Stimulated activated effector memory CD8-positive, alpha-beta T cell treated with anti-CD3 and anti-CD28 coated beads, Interleukin-12 subunit alpha, Interleukin-12 subunit beta, amount 100 ng/mL, for 72 hours (primary cell): ENCODE data around the gene TRIM71.
"Not testable (repeated sequence)": the region's sequence is repeated elsewhere in the genome, so short reads cannot be mapped to it uniquely, and the experiment has no call there.

Experiments used
- ATAC-seq: fragments of 150-1000 bp; cut with Tn5 transposase; 2 replicates; pipeline ENCODE4 v1.10.0; 2021
- DNase-seq, 2 donors: peaks; one replicate each; pipeline ENCODE4 v3.0.0; 2021 to 2022; ENCODE audit warnings: low spot score in 2 of 2
- H3K27ac Mint-ChIP-seq: one replicate; pipeline ENCODE4 v1.8.0; 2022; ENCODE audit warnings: mild to moderate bottlenecking, mixed read lengths
- H3K36me3 Mint-ChIP-seq: one replicate; pipeline ENCODE4 v1.8.0; 2022; ENCODE audit warnings: mild to moderate bottlenecking, mixed read lengths
- H3K4me1 Mint-ChIP-seq: one replicate; pipeline ENCODE4 v1.8.0; 2022; ENCODE audit warnings: mixed read lengths
- H3K4me3 Mint-ChIP-seq: one replicate; pipeline ENCODE4 v1.8.0; 2022; ENCODE audit warnings: mild to moderate bottlenecking, mixed read lengths
- H3K9me3 Mint-ChIP-seq: one replicate; pipeline ENCODE4 v1.8.0; 2022; ENCODE audit warnings: mixed read lengths

The TRIM71 gene

DNA sequence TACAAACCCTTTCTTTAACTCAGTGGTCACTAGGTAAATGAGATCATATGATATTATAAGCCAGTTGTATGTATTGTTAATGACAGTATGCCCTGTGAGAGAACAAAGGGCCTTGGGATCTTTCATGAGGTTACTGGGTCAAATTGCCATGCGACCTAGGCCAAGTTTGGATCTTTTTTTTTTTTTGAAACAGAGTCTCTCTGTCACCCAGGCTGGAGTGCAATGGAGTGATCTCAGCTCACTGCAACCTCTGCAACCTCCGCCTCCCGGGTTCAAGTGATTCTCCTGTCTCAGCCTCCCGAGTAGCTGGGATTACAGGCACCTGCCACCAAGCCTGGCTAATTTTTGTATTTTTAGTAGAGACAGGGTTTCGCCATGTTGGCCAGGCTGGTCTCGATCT lies 27.7 kb downstream of the TRIM71 start:
- H3K4me1 Mint-ChIP-seq, H3K36me3 Mint-ChIP-seq, DNase-seq, H3K27ac Mint-ChIP-seq, H3K4me3 Mint-ChIP-seq, H3K9me3 Mint-ChIP-seq, ATAC-seq: not testable (repeated sequence)

DNA sequence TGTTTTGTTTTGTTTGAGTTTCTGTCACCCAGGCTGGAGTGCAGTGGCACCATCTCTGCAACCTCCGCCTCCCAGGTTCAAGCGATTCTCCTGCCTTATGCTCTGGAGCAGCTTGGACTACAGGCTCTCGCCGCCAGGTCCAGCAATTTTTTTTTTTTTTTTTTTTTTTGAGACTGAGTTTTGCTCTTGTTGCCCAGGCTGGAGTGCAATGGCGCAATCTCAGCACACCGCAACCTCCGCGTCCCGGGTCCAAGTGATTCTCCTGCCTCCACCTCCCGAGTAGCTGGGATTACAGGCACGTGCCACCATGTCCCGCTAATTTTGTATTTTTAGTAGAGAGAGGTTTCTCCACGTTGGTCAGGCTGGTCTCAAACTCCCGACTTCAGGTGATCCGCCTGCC lies 29.2 kb downstream of the TRIM71 start:
- not testable (repeated sequence) for DNase-seq, H3K9me3 Mint-ChIP-seq, H3K36me3 Mint-ChIP-seq, ATAC-seq, H3K4me1 Mint-ChIP-seq, H3K27ac Mint-ChIP-seq, H3K4me3 Mint-ChIP-seq

DNA sequence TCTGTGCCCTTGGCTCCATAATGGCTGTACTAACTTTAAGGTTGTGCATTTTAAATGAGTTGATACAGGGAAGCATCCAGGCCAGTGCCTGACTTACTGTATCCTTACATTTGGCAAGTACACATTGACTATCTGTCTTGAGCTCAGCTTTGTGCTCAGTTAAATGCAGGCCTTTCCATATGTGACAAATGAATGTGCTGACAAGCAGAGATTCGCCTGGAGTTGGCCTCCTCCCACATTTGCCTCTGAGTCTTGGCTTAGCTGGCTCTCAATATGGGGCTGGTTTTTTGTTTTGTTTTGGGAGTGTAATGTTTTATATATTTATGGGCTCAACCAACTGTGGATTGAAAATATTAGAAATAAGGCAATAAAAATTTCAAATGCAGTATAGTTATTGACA lies 29.7 kb downstream of the TRIM71 start:
- ATAC-seq = no peak
- Mint-ChIP-seq H3K4me3 (no peak overlapping the region), H3K4me1 (peaks cover 4% of the 10 kb centered on the region), H3K27ac (no peak overlapping the region), H3K9me3 (no peaks in the 10 kb centered on the region), H3K36me3 (no peaks in the 10 kb centered on the region)
- DNase-seq = no peak

DNA sequence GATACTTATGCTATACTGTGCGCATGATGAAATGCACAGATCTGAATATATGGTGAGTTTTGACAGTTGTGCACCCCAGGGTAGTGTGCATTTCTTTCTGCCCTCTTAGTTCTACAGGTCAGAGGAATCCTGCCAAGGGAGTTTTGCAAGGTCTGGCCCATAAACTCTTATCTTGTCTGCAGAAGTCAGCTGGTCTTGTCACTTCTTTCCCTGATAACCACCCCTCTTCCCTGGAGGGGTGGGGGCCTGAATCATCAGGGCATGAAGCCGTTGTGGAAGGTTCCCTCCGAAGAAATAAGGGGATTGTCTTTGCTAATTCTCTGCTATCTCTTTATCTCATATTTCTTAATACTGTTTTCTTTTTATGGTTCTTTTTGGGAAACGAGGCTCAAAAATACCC lies 30.4 kb downstream of the TRIM71 start:
- H3K9me3 Mint-ChIP-seq = no peaks in the 10 kb centered on the region
- no peak overlapping the region for H3K27ac Mint-ChIP-seq
- H3K36me3 Mint-ChIP-seq = no peaks in the 10 kb centered on the region
- no peak for ATAC-seq
- no peaks in the 10 kb centered on the region for H3K4me1 Mint-ChIP-seq
- DNase-seq = no peak
- H3K4me3 Mint-ChIP-seq = no peak overlapping the region

DNA sequence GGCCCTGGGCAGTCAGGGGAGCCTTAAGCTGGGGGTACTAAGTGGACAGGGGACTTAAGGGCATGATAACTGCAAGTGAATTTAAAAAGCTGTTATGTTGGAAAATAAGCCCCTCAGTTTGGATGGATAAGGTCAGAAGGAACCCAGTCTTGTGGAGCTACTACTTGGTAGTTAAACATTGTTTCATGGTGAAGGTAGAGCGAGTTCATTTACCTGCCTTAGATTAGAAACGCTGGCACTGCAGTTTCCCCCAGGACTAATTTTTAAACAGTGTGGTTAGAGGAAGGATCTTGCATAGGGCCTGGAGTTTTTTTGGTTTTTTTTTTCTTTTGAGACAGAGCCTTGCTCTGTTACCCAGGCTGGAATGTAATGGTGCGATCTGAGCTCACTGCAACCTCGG lies 31.2 kb downstream of the TRIM71 start:
- H3K4me1 Mint-ChIP-seq = no peaks in the 10 kb centered on the region
- H3K27ac Mint-ChIP-seq = no peak overlapping the region
- H3K9me3 Mint-ChIP-seq = no peaks in the 10 kb centered on the region
- no peak for ATAC-seq
- no peak overlapping the region for H3K4me3 Mint-ChIP-seq
- H3K36me3 Mint-ChIP-seq = no peaks in the 10 kb centered on the region
- no peak for DNase-seq

DNA sequence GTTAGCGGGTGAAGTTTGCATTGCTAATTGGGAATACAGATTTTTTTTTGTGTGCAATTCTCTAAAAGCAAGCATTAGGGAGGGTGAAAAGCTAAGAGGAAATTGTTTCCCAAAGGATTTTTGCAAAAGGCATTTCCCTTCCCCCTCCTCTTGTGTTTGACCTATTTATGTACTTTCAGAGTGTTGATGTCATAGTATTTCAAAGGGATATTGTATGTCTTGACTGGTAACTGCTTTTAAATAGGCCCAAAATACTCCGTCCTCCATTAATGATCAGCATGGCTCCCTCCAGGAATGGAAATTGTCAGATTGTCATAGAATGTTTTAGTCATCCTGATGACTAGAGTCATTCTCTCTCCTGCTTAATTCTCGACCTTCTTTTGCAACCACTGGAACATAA lies 32.4 kb downstream of the TRIM71 start:
- no peak overlapping the region for H3K27ac Mint-ChIP-seq
- no peak for DNase-seq
- H3K36me3 Mint-ChIP-seq = no peaks in the 10 kb centered on the region
- no peak for ATAC-seq
- H3K4me1 Mint-ChIP-seq = no peaks in the 10 kb centered on the region
- no peaks in the 10 kb centered on the region for H3K9me3 Mint-ChIP-seq
- no peak overlapping the region for H3K4me3 Mint-ChIP-seq

DNA sequence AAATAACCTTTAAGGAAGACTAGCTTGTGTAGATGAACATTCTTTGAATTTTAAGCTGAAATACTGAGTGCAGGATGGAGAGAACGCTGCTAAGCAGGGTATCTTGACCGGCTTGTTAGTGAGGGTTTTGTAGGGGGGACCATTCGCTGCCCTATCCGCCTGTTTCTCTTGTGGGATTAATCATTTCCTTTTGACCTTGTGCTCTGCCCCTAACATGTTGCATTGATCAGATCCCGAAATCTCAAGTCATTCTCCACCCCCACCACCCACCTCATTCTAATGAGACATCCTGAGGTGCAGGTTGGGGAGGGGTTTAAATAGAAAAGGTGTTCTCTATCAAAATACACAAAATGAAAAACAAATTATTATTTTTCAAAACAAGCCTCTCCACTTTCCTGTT lies 32.8 kb downstream of the TRIM71 start:
- no peak for DNase-seq
- no peaks in the 10 kb centered on the region for H3K4me1 Mint-ChIP-seq
- H3K36me3 Mint-ChIP-seq = no peaks in the 10 kb centered on the region
- ATAC-seq = no peak
- no peak overlapping the region for H3K27ac Mint-ChIP-seq
- no peaks in the 10 kb centered on the region for H3K9me3 Mint-ChIP-seq
- H3K4me3 Mint-ChIP-seq = no peak overlapping the region

DNA sequence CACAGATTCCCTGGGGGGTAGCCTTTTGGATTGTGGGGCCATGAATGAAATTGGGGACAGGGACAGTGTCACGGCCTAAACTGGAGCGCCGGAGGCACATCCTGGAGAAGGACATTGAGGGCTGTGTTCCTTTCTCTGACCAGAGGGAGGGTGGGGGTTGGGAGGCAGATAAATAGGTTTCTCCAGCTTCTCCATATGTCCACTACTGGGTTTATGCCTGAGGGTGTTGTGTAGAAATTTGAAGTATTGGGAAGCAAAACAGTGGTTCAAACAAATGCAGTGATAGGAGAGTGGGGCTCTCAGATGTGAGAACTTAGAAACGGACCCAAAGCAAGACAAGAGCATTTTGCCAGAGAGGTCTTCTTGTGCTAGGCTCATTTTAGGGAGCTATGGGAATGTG lies 34.3 kb downstream of the TRIM71 start:
- Mint-ChIP-seq H3K4me1 (no peaks in the 10 kb centered on the region), H3K4me3 (no peak overlapping the region), H3K36me3 (no peaks in the 10 kb centered on the region), H3K27ac (no peak overlapping the region), H3K9me3 (no peaks in the 10 kb centered on the region)
- ATAC-seq = no peak
- DNase-seq = no peak

DNA sequence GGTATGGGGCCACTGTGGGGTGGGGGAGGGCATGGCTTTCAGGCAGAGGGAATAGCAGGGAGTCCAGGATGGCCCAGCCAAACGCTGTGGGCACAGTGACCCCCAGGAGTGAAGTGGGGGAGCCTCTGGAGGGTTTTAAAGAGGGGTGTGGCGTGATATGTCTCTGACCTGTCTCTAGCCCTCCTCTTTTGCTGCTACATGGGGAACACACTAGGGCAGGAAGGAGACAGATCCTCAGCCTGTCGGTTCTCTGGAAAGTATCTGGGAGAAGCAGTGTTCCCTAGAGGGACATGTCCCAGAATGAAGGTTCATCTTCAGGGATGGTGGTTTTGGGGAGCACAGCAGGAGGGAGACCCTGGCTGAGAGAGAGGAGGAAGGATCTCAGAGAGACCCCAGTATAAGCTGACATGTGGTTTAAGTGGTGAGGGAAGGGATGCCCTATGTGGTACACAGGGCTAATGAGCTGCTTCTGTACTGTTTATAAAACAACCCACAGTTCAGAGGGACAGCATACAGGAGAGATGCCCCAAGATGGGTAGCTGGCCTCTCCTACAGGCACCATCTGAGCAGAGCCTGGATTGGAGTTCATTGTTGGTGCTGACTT lies 37.7 kb downstream of the TRIM71 start:
- DNase-seq (no peak), ATAC-seq (no peak)
- Mint-ChIP-seq H3K4me3 (no peak overlapping the region), H3K9me3 (no peaks in the 10 kb centered on the region), H3K4me1 (no peaks in the 10 kb centered on the region), H3K27ac (no peak overlapping the region), H3K36me3 (no peaks in the 10 kb centered on the region)

DNA sequence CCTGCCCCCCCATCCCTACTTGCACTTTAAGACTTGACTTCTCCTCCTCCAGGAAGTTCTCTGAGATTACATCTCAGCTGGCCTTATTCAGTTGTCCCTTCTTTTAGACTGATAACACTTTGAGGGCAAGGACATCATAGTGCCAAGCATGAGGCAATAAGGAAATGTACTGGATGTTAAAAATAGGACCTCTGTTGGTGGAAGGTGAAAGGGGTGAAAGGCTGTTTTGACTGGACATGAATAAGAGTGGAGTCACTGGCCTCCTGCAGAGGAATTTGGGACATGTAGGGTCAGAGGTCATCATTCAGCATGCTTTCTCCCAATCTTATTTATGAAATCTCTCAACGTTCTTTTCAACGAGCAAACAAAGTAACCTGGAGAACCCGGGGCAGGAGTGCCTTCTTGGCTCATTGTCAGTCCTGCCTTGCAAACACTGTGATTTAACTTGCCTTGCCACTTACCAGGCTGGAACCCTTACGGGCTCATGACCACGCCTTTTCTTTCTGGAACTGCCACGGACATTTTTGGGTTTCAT lies 38.6 kb downstream of the TRIM71 start:
- H3K27ac Mint-ChIP-seq = no peak overlapping the region
- H3K4me3 Mint-ChIP-seq = no peak overlapping the region
- DNase-seq = no peak
- H3K36me3 Mint-ChIP-seq = no peaks in the 10 kb centered on the region
- no peak for ATAC-seq
- no peaks in the 10 kb centered on the region for H3K4me1 Mint-ChIP-seq
- no peaks in the 10 kb centered on the region for H3K9me3 Mint-ChIP-seq

DNA sequence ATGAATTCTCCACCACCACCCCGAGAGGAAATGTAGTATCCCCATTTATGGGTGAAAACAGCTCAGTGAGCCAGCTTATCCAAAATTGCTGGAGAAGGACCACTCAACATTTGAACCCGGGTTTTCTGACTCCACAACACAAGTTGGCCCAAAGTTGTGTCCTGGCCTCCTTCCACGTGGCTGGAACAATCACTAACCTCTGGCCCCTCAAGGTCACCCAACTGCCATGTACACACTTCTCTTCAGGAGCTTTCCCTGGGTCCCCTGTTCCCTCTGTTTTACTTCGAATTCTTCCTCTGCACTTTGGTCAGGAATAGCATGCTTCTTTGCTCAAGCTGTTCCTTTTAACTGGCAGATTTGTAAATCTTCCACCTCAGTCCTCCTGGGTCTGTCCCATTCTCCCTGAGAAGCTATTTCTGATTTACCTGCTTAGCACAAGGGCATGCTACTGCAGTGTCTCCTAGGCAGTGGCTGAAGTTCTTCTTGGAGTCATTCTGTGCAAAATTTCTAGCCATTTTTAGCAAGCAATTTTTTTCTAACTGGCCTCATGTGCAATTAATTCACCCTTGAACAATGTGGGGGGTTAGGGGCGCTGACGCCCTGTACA lies 39.2 kb downstream of the TRIM71 start:
- no peak overlapping the region for H3K27ac Mint-ChIP-seq
- DNase-seq = no peak
- no peaks in the 10 kb centered on the region for H3K9me3 Mint-ChIP-seq
- ATAC-seq = no peak
- H3K4me1 Mint-ChIP-seq = no peaks in the 10 kb centered on the region
- no peaks in the 10 kb centered on the region for H3K36me3 Mint-ChIP-seq
- no peak overlapping the region for H3K4me3 Mint-ChIP-seq

DNA sequence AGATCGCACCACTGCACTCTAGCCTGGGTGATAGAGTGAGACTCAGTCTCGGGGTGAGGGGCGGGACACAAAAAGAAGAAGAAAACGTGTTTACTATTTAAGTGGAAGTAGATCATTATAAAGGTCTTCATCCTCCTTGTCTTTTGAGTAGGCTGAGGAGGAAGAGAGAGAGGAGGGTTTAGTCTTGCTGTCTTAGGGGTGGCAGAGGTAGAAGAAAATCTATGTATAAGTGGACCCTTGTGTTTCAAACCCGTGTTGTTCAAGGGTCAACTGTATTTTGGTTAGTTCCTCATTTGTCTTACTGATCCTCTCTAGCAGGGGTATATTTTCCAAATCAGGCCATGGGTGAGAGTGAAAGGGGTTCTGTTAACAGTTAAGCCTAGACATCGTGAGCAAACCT lies 40.1 kb downstream of the TRIM71 start:
- no peaks in the 10 kb centered on the region for H3K9me3 Mint-ChIP-seq
- no peak overlapping the region for H3K4me3 Mint-ChIP-seq
- ATAC-seq (no peak), DNase-seq (no peak)
- no peaks in the 10 kb centered on the region for H3K4me1 Mint-ChIP-seq
- H3K27ac Mint-ChIP-seq = no peak overlapping the region
- no peaks in the 10 kb centered on the region for H3K36me3 Mint-ChIP-seq

DNA sequence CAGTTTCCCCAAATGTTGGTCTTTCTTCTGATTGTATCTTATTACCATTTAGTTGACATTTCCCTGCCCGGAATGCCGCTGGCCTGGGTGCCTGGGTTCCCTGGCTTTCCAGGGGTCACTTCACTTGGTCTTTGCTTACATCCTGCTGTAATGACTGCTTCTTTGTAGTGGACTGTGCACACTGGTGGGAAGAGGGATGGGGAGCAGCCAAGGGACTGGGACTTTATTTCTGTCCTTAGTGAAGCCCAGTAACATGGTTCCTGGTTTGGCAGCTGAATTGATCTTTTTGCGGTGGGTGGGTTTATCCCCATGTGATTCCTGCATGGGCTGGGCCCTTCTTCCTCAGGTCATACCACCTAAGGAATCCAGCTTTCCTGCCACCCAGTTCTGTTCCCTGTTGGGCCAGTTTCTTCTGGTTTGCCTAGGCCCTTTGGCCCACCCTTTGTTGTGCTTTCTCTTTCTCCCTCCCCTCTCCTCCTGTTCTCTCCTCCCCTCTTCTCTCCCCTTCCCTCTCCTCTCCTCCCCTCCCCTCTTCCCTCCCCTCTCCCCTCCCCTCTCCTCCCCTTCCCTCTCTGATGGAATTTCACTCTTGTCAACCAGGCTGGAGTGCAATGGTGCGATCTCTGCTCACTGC lies 41.9 kb downstream of the TRIM71 start:
- no peak for ATAC-seq
- H3K27ac Mint-ChIP-seq = no peak overlapping the region
- no peak for DNase-seq
- no peaks in the 10 kb centered on the region for H3K9me3 Mint-ChIP-seq
- no peaks in the 10 kb centered on the region for H3K4me1 Mint-ChIP-seq
- no peaks in the 10 kb centered on the region for H3K36me3 Mint-ChIP-seq
- no peak overlapping the region for H3K4me3 Mint-ChIP-seq

DNA sequence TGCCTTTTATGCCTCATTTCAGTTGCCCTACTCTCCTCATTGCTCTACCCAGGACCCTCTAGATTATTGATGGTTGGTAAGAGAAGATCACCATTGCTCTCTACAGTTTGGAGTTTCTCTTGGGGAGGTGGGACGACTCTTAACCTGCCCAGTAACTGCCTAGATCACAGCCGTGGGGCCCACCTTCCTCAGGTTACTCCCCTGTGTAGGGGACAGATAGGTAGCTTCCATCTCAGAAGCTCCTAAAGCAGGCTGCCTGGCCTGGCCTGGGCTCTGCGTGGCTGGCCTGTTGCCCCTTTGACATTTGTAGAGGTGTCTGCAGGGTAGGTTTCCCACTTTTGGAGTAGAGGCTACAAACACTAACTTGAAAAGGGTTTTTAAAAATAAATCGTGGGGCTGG lies 42.7 kb downstream of the TRIM71 start:
- no peak for DNase-seq
- no peak overlapping the region for H3K27ac Mint-ChIP-seq
- H3K4me3 Mint-ChIP-seq = no peak overlapping the region
- ATAC-seq = no peak
- no peaks in the 10 kb centered on the region for H3K4me1 Mint-ChIP-seq
- H3K9me3 Mint-ChIP-seq = no peaks in the 10 kb centered on the region
- H3K36me3 Mint-ChIP-seq = no peaks in the 10 kb centered on the region

DNA sequence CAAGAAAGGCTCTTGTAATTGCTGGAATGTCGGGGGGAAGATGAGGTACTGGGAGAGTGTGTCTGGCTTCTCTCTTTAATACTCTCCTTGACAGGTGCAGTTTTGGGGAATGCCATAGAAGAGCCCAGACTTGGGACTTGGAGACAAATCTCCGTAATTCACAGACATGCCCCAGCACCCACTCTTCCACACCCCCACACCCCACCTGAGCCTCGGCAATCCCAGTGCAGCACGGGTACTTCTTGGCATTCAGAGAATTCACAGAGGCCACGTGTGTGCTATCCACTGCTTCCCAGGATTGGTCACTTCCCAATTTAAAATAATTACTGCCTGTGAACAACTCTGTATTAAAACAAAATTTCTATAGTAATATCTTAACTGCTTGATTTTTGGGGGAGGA lies 43.9 kb downstream of the TRIM71 start:
- no peak for DNase-seq
- Mint-ChIP-seq H3K9me3 (no peaks in the 10 kb centered on the region), H3K36me3 (no peaks in the 10 kb centered on the region), H3K4me1 (peaks cover 8% of the 10 kb centered on the region), H3K27ac (no peak overlapping the region), H3K4me3 (no peak overlapping the region)
- no peak for ATAC-seq

DNA sequence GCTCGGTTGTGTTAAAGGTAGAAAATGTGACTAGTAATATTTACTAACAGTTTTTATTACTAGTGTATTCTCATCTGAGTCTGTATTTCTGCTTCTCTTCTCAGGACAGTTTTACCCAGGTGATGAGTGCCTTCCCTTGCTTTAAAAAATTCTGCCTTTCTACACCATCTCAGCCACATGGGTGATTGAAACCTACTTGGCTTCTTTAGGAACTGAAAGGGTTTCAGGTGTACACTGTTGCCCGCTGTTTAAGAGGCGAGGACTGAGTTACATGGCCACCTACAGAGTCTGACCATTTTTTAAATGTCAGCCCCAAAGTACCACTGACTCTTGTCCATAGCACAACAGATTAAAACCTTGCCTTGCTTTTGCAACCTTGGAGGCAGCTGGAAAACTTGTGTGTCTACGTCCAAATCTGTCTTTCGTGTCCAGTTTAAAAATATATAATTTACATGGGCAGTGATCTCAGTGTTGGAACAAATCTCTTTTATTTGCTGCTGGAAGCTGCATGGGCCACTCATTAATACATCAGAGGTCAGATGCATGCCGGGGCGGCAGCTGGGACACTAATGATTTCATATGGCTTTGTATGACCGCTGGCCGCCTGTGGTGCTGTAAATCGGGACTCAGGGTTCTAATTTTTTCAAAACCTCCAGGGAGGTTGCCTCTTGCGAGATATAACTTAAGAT lies 44.6 kb downstream of the TRIM71 start:
- Mint-ChIP-seq H3K36me3 (no peaks in the 10 kb centered on the region), H3K4me1 (peaks cover 8% of the 10 kb centered on the region), H3K9me3 (no peaks in the 10 kb centered on the region), H3K4me3 (no peak overlapping the region), H3K27ac (no peak overlapping the region)
- ATAC-seq = no peak
- no peak for DNase-seq
